CD4-positive, alpha-beta T cell treated with Interleukin-15 for 1 hour (primary cell): ENCODE results near the gene FGD1.
"Not testable (repeated sequence)": the region's sequence is repeated elsewhere in the genome, so short reads cannot be mapped to it uniquely, and the experiment has no call there.

Experiments
- DNase-seq: peaks from one replicate; pipeline ENCODE4 v3.0.0-alpha.2; 2020

FGD1 gene

DNA sequence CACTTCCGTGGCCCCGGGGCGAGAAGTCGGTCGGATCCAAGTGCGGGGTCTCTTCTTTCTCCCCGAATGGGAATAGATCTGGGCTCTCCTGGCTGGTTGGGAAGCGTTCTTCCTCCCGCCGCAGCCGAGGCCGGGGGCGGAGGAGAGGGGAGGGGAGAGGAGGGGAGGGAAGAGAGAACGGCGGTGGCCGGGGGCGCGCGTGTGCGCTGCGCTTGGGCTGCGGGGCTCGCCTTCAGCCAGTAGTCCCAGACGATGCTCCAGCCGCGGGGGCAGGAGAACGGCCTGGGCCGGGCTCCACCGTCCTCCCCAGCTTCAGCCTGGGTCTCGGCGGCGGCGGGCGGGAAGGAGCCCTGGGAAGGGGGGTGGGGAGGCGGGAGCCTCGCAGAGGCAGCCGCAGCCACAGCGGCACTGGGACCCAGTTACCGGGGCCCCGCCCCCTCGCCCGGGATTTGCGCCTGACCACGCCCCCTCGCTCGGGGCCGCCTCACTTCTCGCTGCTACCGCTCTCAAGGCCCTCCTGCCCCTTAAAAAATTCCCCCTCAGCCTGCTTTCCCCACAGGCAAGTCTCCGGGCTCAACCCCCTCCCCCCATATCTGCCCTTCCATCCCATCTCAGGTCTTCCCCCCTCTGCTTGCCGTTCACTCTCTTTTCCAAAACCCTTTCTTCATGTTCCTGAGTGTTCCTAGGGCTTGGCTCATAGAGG is at the start of gene FGD1:
Gene FGD1, minus strand, starts transcription at position 421 of the 703 bp plus-strand sequence. CDS start 802 bp downstream, outside the sequence.
- peak; percentile 34 for DNase-seq

GRCh38 chrX:54542239-54542638 is 46.2 kb upstream of the FGD1 start:
- DNase-seq = not testable (repeated sequence)

GRCh38 chrX:54540289-54540688 is 44.3 kb upstream of the FGD1 start:
- no peak for DNase-seq

DNA sequence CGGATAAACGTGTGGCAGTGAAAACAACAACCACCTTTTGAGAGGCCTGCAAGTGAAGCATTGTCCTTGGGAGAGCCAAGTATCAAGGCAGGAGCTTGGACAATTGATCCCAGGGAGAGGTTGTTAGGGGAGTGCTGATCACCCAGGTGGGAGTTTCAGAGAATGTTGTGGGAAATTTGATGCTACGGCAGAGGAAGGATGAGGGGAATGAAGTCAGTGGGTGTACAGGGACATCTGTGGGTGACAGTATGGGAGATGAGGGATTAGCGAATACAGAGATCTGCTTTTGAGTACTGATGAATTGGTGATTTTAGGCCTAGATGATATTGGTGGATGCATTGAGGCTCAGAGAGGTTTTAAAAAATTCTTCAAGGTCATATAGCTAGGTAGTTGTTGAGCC is 38.2 kb upstream of the FGD1 start:
- DNase-seq = no peak

DNA sequence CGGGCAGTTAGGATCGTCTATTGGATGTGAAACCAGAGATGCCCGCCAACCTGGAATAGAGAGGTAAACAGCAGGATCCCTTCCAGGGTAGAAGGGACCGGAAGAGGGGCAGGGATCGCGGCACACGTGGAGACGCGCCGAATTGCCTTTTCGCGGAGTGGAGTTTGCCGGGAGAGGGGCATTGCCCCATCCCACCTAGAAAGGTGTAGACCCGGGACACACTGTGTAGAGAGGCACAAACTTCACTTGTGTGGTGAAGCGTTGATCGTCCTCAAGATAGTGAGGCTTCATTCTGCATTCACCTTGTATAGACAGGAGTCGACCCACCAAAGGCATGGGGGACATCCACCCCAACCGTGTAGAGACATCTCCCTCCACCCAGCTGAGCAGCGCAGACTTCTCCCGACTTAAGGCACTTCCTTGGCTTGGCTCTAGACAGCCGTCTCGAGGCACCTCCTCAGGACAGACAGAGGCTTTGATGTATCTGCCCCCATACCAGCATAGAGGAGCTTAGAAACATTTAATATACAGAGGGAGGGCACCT is 34.4 kb upstream of the FGD1 start:
- DNase-seq = no peak

- peak; percentile 88 for DNase-seq
Measured at GRCh38 chrX:54529552-54530356, 33.7 kb upstream of the FGD1 start, which contains the start of gene GNL3L. TSS of gene GNL3L (plus strand) at chrX:54530219. CDS start at chrX:54532567, 2,348 bp downstream.

- no peak for DNase-seq
Measured at GRCh38 chrX:54529151-54529550, 33.1 kb upstream of the FGD1 start.

DNA sequence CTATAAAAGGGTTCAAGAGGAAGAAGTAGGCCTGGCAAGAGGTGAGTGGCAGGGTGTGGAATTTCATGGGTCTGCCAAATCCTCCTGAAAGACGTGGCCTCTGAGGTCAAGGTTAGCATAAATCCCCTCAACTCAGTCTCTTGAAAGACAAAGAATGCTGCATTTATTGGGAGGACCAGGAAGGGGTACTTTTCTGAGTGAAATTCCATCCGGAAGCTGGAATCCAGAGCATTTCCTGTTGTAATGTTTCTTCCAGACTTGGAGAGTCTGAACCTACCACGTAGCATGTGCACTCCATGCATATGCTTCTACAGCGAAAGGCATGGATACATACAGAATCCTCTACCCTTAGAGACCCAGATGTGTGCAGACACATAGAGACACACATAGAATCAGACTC is 13.4 kb upstream of the FGD1 start:
- no peak for DNase-seq

DNA sequence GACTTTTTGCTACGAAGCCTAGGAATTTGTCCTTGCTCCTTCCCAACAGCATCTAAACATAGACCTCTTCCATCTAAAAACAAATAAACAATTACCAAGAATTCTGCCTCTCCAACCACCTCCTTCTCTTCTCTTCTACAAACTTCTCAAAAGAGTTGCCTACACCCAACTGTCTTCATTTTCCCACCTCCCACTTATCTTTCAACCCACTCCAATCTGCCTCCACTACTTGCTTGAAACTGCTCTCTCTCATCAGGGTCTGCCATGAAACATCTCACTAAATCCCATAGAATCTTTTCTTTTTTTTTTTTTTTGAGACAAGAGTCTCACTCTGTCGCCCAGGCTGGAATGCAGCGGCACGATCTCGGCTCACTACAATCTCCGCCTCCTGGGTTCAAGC is 902 bp upstream of the FGD1 start:
- no peak for DNase-seq

- DNase-seq = no peak
Measured at GRCh38 chrX:54496517-54496852, 451 bp upstream of the FGD1 start.

GRCh38 chrX:54494989-54495813 is 833 bp downstream of the FGD1 start:
- no peak for DNase-seq

DNA sequence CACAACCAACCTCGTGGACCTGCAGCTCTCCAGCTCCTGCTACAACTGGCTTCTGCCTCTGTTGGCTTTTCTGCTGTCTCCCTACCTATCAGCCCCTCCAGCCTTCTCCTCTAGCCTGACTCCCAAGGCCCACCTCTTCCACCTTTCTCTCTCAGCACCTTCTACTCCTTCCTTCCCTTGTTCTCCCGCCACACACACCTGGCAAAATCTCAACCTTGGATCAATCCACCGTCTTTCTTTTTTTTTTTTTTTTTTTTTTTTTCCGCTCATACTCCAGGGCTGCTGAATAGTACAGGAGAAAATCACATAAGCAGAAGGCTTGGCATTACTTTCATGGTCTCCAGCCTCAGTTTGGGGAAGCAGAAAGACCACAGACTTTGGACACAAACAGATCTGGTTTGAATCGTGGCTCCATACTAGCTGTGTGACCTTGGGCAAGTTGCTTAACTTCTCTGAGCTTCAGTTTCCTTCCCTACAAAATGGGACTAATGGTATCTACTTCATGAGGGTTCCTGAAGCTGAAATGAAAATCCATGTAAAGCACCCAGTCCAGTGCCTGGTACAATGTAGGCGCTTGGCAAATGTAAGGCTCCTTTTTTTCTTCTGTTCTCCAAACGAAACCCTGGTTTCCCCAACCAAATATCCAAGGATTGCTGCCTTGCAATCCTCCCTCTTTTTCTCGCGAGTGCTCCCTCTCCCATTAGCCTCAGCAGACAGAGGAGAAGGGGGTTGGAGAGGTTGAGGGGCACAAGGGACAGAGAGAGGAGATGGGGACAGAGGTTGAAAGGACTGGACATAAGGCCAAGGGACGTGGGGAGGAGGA is 1.7 kb downstream of the FGD1 start:
- DNase-seq = no peak

DNA sequence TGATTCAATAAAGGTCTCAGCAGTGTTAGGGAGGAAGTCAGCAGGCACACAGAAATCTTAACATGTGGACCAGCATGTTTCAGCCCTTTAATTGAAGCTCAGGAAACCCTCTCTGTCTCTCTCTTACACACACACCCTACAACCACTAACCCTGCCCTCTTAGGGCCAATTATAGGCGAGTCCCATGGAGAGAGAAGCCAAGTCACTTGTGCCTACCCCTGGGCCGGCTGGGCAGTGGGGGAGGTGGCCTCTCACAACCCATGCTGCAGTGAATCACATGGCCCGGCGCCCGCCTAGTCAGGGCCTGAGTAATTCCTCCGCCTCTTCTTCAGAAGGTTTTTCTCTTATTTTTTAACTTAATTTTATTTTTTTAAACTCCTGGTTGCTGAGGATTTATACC is 3.7 kb downstream of the FGD1 start:
- no peak for DNase-seq

DNA sequence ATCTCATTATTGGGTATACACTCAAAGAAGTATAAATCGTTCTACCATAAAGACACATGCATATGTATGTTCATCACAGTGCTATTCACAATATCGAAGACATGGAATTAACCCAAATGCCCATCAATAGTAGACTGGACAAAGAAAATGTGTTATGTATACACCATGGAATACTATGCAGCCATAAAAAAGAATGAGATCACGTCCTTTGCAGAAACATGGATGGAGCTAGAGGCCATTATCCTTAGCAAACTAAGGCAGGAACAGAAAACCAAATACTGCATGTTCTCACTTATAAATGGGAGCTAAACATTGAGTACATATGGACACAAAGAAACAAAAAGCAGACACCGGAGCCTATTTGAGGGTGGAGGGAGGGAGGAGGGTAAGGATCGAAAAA is 6.2 kb downstream of the FGD1 start:
- DNase-seq = not testable (repeated sequence)

GRCh38 chrX:54484666-54485065 is 11.4 kb downstream of the FGD1 start:
- no peak for DNase-seq

DNA sequence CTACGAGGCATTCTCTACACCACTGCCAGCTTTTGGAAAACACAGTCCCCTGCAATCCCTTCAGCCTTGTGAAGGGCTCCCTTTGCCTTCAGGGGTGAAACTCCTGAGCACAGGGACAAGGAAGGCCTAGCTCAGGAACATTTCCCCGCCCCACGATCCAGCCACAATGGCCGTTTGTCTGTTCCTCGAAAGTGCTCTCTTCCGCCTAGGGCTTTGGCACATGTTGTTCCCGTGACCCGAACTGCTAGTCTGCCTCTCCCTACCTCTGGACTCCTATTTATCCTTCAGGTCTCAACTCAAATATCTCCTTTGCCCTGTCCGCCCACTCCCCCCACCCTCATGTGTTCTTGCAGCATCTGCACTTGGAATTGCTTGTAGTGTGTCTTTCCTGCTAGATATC is 12.1 kb downstream of the FGD1 start:
- DNase-seq = no peak

- DNase-seq = no peak
Measured at GRCh38 chrX:54482839-54483593, 13.0 kb downstream of the FGD1 start.

- no peak for DNase-seq
Measured at GRCh38 chrX:54479136-54480111, 16.6 kb downstream of the FGD1 start.

- DNase-seq = no peak
Measured at GRCh38 chrX:54473993-54474859, 21.8 kb downstream of the FGD1 start.
